ENCODE results near the gene NUCKS1. TPM values are rescaled to one million over a fixed set of nuclear protein-coding genes. Genes with fewer than 3 reads are reported as not detected.

Gene NUCKS1
- total and polyA plus RNA-seq, 10 of the 15 experiments (the other 5 are each of a cell fraction or from before 2014, with no cell fraction given): 40.5 to 135 (median 55.5) TPM

DNA sequence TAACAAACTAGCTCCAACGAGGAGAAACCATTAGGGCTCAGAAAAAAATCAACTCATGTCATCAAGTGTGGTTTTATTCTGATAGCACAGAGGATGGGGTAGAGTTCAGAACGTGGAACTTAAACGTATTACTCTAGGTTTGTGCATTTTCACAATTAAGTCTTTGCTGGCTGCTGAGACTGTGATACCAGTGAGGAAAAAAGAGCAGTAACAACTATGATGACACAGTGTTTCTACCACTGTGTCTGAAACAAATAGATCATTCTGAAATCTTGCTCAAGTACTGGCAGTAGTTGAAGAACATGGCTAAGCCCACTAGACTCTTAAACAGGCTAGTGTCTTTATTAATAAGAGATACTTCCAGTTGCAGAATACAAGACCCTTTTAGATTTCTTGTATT lies 31.0 kb downstream of the NUCKS1 start:
- WGBS (ENCODE audit: insufficient coverage, insufficient replicate concordance, low lambda C conversion rate, missing lambda C conversion rate): 31% methylated on average over 3 of the region's 3 CpGs
- ATAC-seq: no peak
- in situ Hi-C loops (cut with MboI): no loop called here

More for the DNA sequence above, 31.0 kb downstream of the NUCKS1 start:
- Histone ChIP-seq H2AFZ (ENCODE audit: control insufficient read depth, low read depth, low read length) (no peak overlapping the region), H3K4me2 (ENCODE audit: control insufficient read depth, insufficient read depth) (no peak overlapping the region), H3K9me3 (replicated peaks; ENCODE audit: control insufficient read depth, insufficient read depth, low read length) (no peaks in the 10 kb centered on the region), H3K4me3 (no peak overlapping the region), H3K4me1 (ENCODE audit: control insufficient read depth, insufficient read depth, low read length) (no peaks in the 10 kb centered on the region), H3K9ac (ENCODE audit: control insufficient read depth, insufficient read depth, low read length) (no peak overlapping the region), H4K20me1 (ENCODE audit: control insufficient read depth, insufficient read depth) (no peaks in the 10 kb centered on the region), H3K79me2 (ENCODE audit: control insufficient read depth, insufficient read depth, low read length) (0 out of 2 replicates have a peak, but pooled peaks cover 3% of the 10 kb centered on the region), H3K36me3 (ENCODE audit: control insufficient read depth in 2 of 2, insufficient read depth in 2 of 2, low read length in 1 of 2) (peaks cover 7 to 29% of the 10 kb centered on the region in 2 experiments), H3K27ac (ENCODE audit: control insufficient read depth, insufficient read depth) (no peak overlapping the region), H3K27me3 (replicated peaks in 1 of 2; ENCODE audit: control insufficient read depth in 2 of 2, insufficient read depth in 2 of 2, low read length in 1 of 2) (no peaks in the 10 kb centered on the region)
- POLR2A ChIA-PET: interaction anchor here (0.6 to 1.3 kb wide), 2 partner anchors 23 to 700 kb away, joined by 3 read pairs; no protein-coding TSS in a partner anchor
- intact Hi-C loops (cut with micrococcal nuclease; ENCODE audit: unreplicated experiment): no loop called here
- CTCF ChIA-PET: interaction anchor here (1.0 to 2.0 kb wide), 2 partner anchors 61 to 258 kb away, joined by 4 to 7 read pairs; no protein-coding TSS in a partner anchor
- DNase-seq (ENCODE audit: low read depth, low spot score) (no peak), FAIRE-seq (no peak)
- no TSS peak for BruUV-seq (replicated peaks)
- RAD21 ChIA-PET (ENCODE audit: unreplicated experiment): no interaction called here
- no peak for TF ChIP-seq RAD21 (IDR thresholded peaks at IDR 0.05; ENCODE audit: insufficient read depth, low read depth, low read length)
- TF ChIP-seq, protein P1, sequence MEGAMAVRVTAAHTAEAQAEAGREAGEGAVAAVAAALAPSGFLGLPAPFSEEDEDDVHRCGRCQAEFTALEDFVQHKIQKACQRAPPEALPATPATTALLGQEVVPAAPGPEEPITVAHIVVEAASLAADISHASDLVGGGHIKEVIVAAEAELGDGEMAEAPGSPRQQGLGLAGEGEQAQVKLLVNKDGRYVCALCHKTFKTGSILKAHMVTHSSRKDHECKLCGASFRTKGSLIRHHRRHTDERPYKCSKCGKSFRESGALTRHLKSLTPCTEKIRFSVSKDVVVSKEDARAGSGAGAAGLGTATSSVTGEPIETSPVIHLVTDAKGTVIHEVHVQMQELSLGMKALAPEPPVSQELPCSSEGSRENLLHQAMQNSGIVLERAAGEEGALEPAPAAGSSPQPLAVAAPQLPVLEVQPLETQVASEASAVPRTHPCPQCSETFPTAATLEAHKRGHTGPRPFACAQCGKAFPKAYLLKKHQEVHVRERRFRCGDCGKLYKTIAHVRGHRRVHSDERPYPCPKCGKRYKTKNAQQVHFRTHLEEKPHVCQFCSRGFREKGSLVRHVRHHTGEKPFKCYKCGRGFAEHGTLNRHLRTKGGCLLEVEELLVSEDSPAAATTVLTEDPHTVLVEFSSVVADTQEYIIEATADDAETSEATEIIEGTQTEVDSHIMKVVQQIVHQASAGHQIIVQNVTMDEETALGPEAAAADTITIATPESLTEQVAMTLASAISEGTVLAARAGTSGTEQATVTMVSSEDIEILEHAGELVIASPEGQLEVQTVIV (IDR thresholded peaks at IDR 0.05; ENCODE audit: borderline replicate concordance, partially characterized antibody): no peak
- TF ChIP-seq RUNX3 (IDR thresholded peaks at IDR 0.05; ENCODE audit: low read length): no peak
- TF ChIP-seq PAX8 (IDR thresholded peaks at IDR 0.05): no peak
- TF ChIP-seq, protein P2, sequence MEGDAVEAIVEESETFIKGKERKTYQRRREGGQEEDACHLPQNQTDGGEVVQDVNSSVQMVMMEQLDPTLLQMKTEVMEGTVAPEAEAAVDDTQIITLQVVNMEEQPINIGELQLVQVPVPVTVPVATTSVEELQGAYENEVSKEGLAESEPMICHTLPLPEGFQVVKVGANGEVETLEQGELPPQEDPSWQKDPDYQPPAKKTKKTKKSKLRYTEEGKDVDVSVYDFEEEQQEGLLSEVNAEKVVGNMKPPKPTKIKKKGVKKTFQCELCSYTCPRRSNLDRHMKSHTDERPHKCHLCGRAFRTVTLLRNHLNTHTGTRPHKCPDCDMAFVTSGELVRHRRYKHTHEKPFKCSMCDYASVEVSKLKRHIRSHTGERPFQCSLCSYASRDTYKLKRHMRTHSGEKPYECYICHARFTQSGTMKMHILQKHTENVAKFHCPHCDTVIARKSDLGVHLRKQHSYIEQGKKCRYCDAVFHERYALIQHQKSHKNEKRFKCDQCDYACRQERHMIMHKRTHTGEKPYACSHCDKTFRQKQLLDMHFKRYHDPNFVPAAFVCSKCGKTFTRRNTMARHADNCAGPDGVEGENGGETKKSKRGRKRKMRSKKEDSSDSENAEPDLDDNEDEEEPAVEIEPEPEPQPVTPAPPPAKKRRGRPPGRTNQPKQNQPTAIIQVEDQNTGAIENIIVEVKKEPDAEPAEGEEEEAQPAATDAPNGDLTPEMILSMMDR (IDR thresholded peaks at IDR 0.05 in 2 of 3, conservative IDR thresholded peaks at IDR 0.05 in 1 of 3; ENCODE audit: control insufficient read depth in 2 of 3, extremely low read depth in 1 of 3, insufficient read depth in 1 of 3, low read depth in 3 of 3, low read length in 3 of 3): no peak
- no peak for TF ChIP-seq RB1 (IDR thresholded peaks at IDR 0.05; ENCODE audit: borderline replicate concordance)
- TF ChIP-seq CHD1 (IDR thresholded peaks at IDR 0.05; ENCODE audit: low read depth, low read length): no peak
- no peak for TF ChIP-seq NFYA (IDR thresholded peaks at IDR 0.05; ENCODE audit: borderline replicate concordance, low read depth, low read length)
- no peak for TF ChIP-seq TCF3 (IDR thresholded peaks at IDR 0.05; ENCODE audit: borderline replicate concordance, insufficient read depth, low read depth, low read length)
- TF ChIP-seq BMI1 (IDR thresholded peaks at IDR 0.05; ENCODE audit: borderline replicate concordance): no peak
- TF ChIP-seq, protein P3, sequence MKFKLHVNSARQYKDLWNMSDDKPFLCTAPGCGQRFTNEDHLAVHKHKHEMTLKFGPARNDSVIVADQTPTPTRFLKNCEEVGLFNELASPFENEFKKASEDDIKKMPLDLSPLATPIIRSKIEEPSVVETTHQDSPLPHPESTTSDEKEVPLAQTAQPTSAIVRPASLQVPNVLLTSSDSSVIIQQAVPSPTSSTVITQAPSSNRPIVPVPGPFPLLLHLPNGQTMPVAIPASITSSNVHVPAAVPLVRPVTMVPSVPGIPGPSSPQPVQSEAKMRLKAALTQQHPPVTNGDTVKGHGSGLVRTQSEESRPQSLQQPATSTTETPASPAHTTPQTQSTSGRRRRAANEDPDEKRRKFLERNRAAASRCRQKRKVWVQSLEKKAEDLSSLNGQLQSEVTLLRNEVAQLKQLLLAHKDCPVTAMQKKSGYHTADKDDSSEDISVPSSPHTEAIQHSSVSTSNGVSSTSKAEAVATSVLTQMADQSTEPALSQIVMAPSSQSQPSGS (IDR thresholded peaks at IDR 0.05; ENCODE audit: low read length): no peak
- TF ChIP-seq MXI1 (IDR thresholded peaks at IDR 0.05; ENCODE audit: low read depth, low read length): no peak
- no peak for TF ChIP-seq SIX5 (IDR thresholded peaks at IDR 0.05; ENCODE audit: low read depth, low read length, severe bottlenecking)
- TF ChIP-seq STAT1 (conservative IDR thresholded peaks at IDR 0.05): no peak
- TF ChIP-seq ZSCAN29 (IDR thresholded peaks at IDR 0.05): no peak
- TF ChIP-seq IKZF2 (IDR thresholded peaks at IDR 0.05): no peak
- no peak for TF ChIP-seq MEF2A (IDR thresholded peaks at IDR 0.05; ENCODE audit: insufficient read depth, low read depth, low read length)
- SMC1A ChIA-PET (ENCODE audit: uncharacterized antibody, unreplicated experiment): interaction anchor here (1.5 kb wide), 1 partner anchor 19 kb away, joined by 4 read pairs; no protein-coding TSS in a partner anchor

All from GM12878 (cell line).